T1000 (cell line): Measurements from ENCODE around the gene ZC3H7B.
"Not testable (repeated sequence)": the region's sequence is repeated elsewhere in the genome, so short reads cannot be mapped to it uniquely, and the experiment has no call there.

Source experiments
- DNase-seq: peaks from one replicate; lab custom pipeline; 2025; ENCODE audit warnings: mixed read lengths; lab: John Stamatoyannopoulos, UW

ZC3H7B gene

DNA sequence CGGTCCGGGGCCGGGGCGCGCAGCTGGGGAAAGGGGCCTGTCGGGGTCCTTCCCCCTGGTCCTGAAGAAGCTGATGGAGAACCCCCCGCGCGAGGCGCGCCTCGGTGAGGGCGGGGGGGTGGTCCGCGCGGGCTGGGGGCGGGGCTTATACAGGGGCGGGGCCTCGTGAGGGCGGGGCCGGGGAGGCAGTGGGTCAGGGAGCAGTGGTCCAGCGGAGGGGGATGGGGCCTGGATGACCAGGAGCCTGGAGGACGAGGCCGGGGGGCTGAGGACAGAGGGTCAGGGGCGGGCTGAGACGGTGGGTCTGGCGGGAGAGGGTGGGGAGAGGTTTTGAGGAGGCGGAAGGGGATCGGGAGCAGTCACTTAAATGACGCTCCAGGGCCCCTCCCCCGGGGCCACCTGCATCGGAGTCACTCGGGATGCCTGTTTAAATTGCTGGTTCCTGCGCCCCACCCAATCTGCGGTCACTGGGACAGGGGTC lies 80.8 kb downstream of the ZC3H7B start:
- DNase-seq, result no peak

DNA sequence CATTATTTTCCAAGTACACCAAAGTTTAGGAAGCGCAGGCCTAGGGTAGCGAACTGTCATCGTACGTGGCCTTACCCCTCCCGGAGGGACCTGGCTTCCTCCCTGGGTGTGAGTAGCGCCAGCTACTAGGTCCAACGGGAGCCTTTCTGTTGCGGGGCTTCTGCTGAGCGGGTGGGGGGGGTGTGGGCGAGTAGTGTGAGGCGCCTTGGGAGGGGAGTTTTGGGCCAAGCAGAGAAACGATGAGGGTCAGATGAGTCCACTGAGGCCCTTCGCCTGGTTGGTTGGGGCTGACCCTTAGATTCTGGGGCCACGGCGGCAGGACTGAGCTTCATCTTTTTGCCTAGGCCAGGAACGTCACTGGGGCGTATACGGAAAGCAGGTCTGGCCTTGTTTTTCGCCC lies 81.3 kb downstream of the ZC3H7B start:
- no peak for DNase-seq

DNA sequence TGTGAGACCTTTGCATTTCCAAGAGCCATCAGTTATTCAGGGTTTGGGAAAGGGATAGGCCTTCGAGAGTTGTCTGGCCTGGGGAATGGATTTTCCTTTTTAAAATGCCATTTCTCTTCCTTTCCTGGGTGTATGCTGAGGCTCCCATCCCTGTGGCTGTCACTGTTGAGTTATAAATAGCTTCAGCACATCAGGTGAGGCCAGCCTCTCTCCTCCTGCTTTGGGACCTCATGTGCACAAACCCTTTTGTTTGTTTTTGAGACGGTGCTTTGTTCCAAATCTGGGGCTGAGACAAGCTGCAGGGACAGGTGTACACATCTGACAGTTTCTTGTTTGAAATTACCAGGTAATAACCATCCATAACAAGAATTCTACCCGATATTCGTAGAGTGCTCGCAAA lies 81.8 kb downstream of the ZC3H7B start:
- DNase-seq, result no peak

DNA sequence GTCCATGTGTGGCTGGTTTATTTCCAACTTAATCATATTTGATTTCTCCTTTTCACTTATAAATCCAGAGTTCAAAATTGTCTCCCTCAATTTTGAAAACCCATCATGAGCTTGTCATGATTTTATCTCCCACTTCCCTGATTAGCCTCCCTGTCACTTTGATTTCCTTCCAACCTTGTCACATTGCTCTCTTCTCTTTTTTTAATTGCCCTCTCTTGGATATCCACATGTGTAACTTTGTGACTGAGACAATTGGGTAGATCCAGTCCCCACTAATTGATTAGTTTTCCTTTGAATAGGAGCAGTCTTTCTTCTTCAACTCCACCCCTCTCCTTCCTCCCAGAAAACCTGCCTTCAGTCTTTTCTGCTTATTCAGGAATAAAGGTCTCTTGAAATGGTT lies 82.8 kb downstream of the ZC3H7B start:
- no peak for DNase-seq

DNA sequence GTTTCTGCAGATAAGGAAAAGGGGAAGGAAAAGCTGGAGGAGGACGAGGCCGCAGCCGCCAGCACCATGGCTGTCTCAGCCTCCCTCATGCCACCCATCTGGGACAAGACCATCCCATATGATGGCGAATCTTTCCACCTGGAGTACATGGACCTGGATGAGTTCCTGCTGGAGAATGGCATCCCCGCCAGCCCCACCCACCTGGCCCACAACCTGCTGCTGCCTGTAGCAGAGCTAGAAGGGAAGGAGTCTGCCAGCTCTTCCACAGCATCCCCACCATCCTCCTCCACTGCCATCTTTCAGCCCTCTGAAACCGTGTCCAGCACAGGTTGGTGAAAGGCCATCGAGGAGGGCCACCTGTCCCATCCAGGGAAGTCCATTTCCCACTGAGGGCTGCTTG lies 86.0 kb downstream of the ZC3H7B start:
- DNase-seq, result no peak

DNA sequence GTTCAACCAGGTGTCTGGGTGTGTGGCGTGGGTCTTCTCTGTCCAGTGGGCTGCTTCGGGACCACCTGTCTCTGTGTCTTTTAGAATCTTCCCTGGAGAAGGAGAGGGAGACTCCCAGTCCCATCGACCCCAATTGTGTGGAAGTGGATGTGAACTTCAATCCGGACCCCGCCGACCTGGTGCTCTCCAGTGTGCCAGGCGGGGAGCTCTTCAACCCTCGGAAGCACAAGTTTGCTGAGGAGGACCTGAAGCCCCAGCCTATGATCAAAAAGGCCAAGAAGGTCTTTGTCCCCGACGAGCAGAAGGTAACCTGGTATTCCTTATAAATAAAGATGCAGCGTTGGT lies 92.7 kb downstream of the ZC3H7B start:
- no peak for DNase-seq

DNA sequence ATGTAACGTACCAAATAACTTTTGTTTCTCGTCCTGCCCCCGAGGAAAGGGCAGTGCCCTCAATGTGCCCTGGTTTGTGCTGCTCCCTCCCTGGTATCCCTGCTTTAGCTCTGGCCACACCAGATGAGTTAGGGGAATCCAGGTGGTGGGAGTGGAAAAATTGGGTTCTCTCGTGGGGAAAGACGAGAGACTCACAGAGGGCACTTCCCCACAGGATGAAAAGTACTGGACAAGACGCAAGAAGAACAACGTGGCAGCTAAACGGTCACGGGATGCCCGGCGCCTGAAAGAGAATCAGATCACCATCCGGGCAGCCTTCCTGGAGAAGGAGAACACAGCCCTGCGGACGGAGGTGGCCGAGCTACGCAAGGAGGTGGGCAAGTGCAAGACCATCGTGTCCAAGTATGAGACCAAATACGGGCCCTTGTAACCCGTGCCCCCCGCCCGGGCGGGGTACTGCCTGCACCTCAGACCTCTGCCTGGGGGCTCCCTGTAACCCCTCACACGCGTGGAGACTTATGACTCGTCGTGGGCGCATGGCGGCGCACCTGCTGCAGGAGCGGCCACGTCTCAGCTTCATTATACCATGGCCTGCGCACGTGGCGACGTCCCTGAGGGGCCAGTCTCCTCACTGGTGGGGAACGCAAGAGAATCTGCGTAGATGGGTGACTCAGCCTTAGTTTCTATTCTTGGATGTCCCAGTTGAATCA lies 94.4 kb downstream of the ZC3H7B start:
- DNase-seq, result no peak

DNA sequence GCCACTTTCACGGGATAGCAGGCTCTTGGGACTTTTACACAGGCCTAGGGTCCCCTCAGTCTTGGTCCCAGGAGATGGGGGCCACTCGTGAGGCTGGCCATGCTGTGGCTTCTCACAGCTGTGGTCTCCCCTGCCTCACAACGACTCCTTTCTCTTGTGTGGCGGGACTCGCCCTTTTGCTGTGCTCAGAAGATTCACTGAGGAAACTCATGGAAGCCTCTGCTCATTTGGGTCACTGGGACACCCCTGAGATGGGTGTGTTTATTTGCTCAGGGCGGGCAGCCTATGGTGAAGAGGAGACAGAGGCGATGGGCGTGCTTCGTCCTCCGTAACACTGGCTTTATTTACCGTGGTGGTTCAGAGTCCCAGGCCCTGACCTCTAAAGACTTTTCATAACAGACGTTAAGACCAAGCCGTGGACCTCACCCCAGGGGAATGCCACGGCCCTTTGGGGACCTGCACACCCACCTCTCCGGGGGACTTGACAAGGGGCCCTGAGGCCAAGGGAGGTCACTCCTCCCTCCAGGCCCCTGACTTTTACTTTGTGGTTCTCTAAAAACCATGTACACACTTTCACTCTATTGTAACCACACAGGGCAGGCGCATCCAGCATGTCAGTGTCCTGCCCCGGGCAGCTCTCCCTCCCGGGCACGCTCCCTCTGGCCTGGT lies 96.0 kb downstream of the ZC3H7B start:
- DNase-seq, result no peak

DNA sequence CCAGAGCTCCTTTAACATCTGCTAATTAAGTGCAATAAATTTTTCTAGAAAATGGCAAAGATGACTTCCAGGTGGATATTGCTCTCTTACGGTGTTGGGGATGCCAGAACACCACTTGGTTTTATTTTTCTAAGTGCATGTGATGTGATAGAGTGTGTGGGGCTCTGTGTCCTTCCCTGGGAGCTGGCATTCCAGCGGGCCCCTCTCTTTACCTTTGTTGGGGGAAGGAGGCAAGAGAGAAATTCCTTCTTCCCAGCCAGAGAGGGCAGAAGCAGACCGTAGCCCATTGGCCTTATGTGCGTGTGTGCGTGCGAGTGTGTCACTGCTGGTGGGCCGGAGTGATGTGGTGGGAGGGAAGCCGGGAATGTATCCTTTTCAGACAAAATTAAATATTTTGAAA lies 97.6 kb downstream of the ZC3H7B start:
- DNase-seq, result no peak

DNA sequence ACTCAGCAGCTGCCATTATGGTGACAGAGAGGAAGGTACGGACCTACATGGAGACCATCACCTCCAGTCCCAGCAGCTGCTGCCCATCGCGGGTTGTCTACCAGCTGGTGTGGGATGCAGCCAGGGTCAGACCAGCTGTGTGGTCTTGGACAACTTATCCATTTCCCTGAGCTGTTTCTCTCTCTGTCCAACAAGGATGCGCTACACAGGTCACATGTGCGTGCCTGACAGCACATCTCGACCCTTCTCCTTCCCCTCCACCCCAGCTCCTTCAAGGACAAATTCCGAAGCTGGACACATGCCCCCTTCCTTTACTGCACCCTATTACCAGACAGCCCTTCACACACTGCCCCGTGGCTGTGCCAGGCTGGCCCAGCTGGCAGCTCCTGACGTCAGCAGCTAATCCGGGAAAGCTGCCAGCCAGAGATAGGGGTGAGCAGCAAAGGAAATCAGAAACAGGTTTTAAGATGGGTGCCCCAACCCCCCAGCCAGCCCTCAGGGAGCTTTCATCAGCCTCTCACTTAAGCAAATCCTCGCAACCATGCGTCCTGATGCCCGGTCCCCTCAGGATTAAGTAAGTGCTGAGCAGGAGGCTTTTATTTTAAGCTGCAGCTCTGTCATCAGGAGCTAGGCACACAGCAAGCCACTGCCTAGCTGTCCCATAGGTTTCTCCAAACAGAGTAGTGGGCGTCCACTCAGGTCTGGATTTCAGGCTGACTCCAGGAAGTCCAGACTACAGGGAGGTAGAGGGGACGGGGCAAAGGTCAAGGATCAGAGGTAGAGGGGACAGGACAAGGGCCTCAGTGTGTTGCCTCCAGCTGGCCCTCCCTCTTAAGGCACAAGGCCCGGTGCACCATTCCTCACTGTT lies 100.7 kb downstream of the ZC3H7B start:
- peak; percentile 53 for DNase-seq

DNA sequence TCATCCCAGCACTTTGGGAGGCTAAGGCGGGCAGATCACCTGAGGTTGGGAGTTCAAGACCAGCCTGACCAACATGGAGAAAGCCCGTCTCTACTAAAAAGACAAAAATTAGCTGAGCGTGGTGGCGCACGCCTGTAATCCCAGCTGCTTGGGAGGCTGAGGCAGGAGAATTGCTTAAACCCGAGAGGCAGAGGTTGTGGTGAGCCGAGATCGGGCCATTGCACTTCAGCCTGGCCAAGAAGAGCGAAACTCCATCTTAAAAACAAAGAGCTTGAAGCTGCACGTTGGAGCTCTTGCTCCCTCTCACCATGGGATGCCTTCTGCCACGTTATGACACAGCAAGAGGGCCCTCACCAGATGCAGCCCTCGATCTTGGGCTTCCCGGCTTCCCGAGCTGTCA lies 101.5 kb downstream of the ZC3H7B start:
- DNase-seq, result not testable (repeated sequence)

DNA sequence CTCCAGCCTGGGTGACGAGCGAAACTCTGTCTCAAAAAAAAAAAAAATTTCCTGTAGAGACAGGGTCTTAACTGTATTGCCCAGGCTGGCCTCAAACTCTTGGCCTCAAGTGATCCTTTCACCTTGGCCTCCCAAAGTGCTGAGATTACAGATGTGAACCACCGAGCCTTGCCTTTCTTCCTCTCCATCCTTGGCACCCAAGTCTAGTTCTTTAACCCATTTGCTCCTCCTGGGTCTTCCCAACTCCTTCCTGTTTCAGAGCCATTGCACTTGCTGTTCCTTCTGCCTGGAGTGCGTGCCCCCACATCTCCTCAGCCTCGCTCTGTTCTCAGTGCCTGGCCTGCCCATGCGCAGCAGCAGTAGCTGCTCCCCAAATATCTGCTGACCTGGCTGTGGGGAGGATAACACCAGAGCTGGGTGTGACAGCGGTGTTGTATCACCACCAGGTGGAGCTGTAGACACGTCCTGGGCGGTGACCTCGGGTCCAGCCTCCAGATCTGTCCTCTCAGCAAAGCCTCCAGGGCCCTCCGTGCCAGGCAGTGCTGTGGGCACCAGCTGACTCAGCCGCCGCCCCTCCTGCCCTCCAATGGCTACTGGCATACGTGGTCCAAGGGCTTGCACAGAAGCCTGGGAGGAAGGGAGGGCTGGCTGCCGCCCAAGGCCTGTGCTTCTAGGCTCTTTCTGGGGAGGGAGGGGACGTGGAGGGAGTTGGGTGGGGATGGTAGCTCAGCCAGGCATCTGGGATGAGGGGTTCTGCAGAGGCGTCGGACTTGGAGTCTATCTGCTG lies 102.4 kb downstream of the ZC3H7B start:
- DNase-seq, result peak; percentile 96

DNA sequence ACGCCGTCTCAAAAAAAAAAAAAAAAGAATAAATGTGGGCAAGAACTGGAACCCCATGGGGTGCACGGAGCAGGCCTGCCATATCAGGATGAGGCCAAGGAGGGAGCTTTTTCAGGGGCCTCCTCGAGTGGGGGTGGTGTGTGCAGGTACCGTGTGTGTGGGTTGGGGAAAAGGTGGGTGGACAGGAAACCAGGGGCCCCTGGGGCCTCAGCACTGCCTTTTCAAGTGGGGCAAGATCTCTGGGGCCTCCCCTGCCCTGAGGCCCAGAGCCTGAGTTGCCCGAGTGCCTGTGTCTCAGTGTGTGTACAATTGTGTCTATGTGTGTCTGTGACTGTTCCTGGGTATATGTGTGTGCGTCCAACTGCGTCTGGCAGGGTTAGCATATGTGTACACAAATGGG lies 104.3 kb downstream of the ZC3H7B start:
- no peak for DNase-seq

DNA sequence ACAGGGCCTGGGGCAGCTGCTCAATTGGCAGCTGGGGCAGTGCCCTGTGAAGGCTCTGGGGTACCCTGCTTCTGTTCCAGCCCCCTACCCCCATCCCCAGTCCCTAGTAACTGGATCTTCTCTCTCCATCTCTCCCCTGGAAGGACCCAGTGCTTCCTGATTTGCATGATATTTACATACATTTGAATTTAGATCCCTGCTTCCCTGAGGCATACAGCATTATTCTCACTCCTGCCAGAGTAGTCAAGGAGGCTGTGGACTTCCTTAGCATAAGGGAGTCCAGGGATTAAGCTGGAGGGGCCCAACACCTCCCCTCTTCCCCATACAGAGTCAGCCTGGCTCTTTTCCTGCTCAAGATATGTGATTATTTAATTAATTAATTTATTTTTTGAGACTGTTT lies 105.1 kb downstream of the ZC3H7B start:
- DNase-seq, result no peak

DNA sequence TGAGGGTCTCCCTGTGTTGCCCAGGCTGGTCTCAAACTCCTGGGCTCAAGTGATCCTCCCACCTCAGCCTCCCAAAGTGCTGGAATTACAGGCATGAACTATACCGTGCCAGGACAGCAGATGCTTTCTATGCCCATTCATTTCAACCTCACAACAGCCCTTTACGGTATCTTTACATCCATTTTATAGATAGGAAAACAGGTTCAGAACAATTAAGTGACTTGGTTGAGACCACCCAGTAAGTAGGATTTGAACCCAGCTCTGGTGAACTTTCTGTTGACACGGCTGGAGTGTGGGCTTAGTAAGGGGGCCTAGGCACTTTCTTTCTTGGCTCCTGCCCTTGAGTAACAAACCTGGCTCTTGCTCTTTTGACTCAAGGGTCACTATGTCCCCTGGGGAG lies 106.1 kb downstream of the ZC3H7B start:
- no peak for DNase-seq

DNA sequence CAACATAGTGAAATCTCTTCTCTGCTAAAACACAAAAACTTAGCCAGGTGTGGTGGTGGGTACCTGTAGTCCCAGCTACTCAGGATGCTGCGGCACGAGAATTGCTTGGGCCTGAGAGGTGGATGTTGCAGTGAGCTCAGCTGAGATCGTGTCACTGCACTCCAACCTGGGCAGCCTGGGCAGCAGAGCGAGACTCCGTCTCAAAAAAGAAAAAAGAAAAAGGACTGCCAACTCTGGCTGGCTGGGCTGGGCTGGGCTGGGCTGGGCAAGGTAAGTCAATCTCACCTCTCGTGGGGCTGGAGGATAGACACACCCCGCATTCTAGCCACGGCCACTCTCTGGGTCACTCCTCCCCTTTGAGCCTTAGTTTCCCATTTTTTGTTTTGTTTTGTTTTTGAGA lies 107.3 kb downstream of the ZC3H7B start:
- no peak for DNase-seq
